H1 (cell line): ENCODE measurements around the gene LCN9. TPM values are rescaled to one million over a fixed set of nuclear protein-coding genes. Genes with fewer than 3 reads are reported as not detected.
A peak's percentile ranks its signal among the peaks of the same experiment; 100 is the strongest.

Source experiments
- CTCF ChIA-PET: fragments of 300-600 bp; sonication (Branson Sonifier 250); formaldehyde crosslinking; loops from one replicate; lab custom pipeline; 2021; ENCODE audit not compliant: partially characterized antibody; lab: Charles Lee
- POLR2A ChIA-PET: fragments of 300-600 bp; sonication (Branson Sonifier 250); formaldehyde crosslinking; loops from one replicate; lab custom pipeline; 2021; ENCODE audit warnings: inconsistent platforms; ENCODE audit not compliant: partially characterized antibody; lab: Charles Lee
- DNase-seq, 2 experiments: peaks; one replicate each; pipeline versions ENCODE4 v3.0.0 to v3.0.0-alpha.2; 2010 to 2022; ENCODE audit warnings: low spot score in 2 of 2, low read depth in 1 of 2, mixed read lengths in 1 of 2
- FAIRE-seq: peaks from 2 replicates; lab custom pipeline; 2011; peaks lifted over from hg19 to GRCh38; lab: Jason Lieb, UNC
- H2AFZ ChIP-seq: 2 replicates; pipeline ENCODE4 v1.8.1; 2012; ENCODE audit warnings: low read length, inconsistent platforms
- H2AK5ac ChIP-seq: 2 replicates; pipeline ENCODE4 v1.6.1; 2013; ENCODE audit warnings: low read depth, low read length
- H2BK120ac ChIP-seq: replicated peaks from 2 replicates; pipeline ENCODE3; 2013; ENCODE audit warnings: low read depth, low read length, inconsistent platforms
- H2BK12ac ChIP-seq: 2 replicates; pipeline ENCODE4 v1.6.1; 2013; ENCODE audit warnings: low read depth, low read length
- H2BK15ac ChIP-seq: 2 replicates; pipeline ENCODE4 v1.6.1; 2013; ENCODE audit warnings: low read length
- H2BK20ac ChIP-seq: 2 replicates; pipeline ENCODE4 v1.6.1; 2013; ENCODE audit warnings: low read length
- H2BK5ac ChIP-seq: 2 replicates; pipeline ENCODE4 v1.6.1; 2013; ENCODE audit warnings: low read depth, low read length
- H3K14ac ChIP-seq: 2 replicates; pipeline ENCODE4 v1.6.1; 2013; ENCODE audit warnings: inconsistent platforms; ENCODE audit not compliant: insufficient read length
- H3K18ac ChIP-seq: 2 replicates; pipeline ENCODE4 v1.6.1; 2013; ENCODE audit warnings: low read length; ENCODE audit errors: extremely low read depth
- H3K23ac ChIP-seq: 2 replicates; pipeline ENCODE4 v1.6.1; 2013; ENCODE audit warnings: inconsistent platforms; ENCODE audit not compliant: insufficient read length
- H3K23me2 ChIP-seq: 2 replicates; pipeline ENCODE4 v1.6.1; 2013; ENCODE audit warnings: low read depth, low read length
- H3K27ac ChIP-seq: 2 replicates; pipeline ENCODE4 v1.6.1; 2011; ENCODE audit warnings: low read depth, low read length, inconsistent platforms
- H3K27me3 ChIP-seq, 4 experiments: replicated peaks in 1 of 4; 1 replicate in 1 of 4; 2 replicates in 3 of 4; pipeline versions ENCODE4 v1.6.1 to v1.8.1; 2011 to 2013; ENCODE audit warnings: low read length in 3 of 4, mild to moderate bottlenecking in 3 of 4, inconsistent platforms in 2 of 4, mixed read lengths in 2 of 4, moderate library complexity in 1 of 4; ENCODE audit not compliant: control insufficient read depth in 3 of 4, insufficient read depth in 3 of 4; ENCODE audit errors: extremely low read depth in 1 of 4
- H3K36me3 ChIP-seq, 4 experiments: 2 replicates each; pipeline versions ENCODE4 v1.6.1 to v1.8.1; 2011 to 2013; ENCODE audit warnings: mild to moderate bottlenecking in 4 of 4, low read length in 3 of 4, moderate library complexity in 2 of 4, control low read depth in 1 of 4, inconsistent platforms in 1 of 4; ENCODE audit not compliant: insufficient read depth in 4 of 4, control insufficient read depth in 2 of 4
- H3K4ac ChIP-seq: replicated peaks from 2 replicates; pipeline ENCODE3; 2013; ENCODE audit warnings: low read length, low read depth, mixed read lengths, inconsistent platforms; ENCODE audit not compliant: insufficient read length
- H3K4me1 ChIP-seq, 4 experiments: replicated peaks in 1 of 4; 1 replicate in 1 of 4; 2 replicates in 3 of 4; pipeline versions ENCODE4 v1.6.1 to v1.8.1; 2011 to 2013; ENCODE audit warnings: low read length in 3 of 4, inconsistent platforms in 2 of 4, mixed read lengths in 1 of 4; ENCODE audit not compliant: insufficient read depth in 4 of 4, control insufficient read depth in 3 of 4
- H3K4me2 ChIP-seq, 2 experiments: 2 replicates each; pipeline versions ENCODE4 v1.6.1 to v1.8.1; 2011 to 2013; ENCODE audit warnings: low read depth in 2 of 2, low read length in 2 of 2, control low read depth in 1 of 2, inconsistent platforms in 1 of 2, mild to moderate bottlenecking in 1 of 2; ENCODE audit not compliant: insufficient read depth in 1 of 2
- H3K4me3 ChIP-seq, 4 experiments: fragments of 200-600, 300-600 bp in 1 of 4; sonication (generic), shearing (Covaris generic), sonication (Bioruptor Twin) in 1 of 4; 2 replicates each; pipeline versions ENCODE4 v1.5.1 to v1.8.1; 2011 to 2016; ENCODE audit warnings: low read length in 4 of 4, low read depth in 3 of 4, control low read depth in 2 of 4, inconsistent platforms in 2 of 4, mild to moderate bottlenecking in 2 of 4, mixed read lengths in 1 of 4, moderate library complexity in 1 of 4; ENCODE audit not compliant: insufficient read depth in 2 of 4; ENCODE audit errors: extremely low read depth in 1 of 4
- H3K56ac ChIP-seq: replicated peaks from 2 replicates; pipeline ENCODE3; 2013; ENCODE audit warnings: low read depth, mild to moderate bottlenecking, mixed read lengths, low read length, inconsistent platforms; ENCODE audit not compliant: insufficient read length
- H3K79me1 ChIP-seq: 2 replicates; pipeline ENCODE4 v1.6.1; 2013; ENCODE audit warnings: low read depth, low read length, control low read depth
- H3K79me2 ChIP-seq, 2 experiments: 2 replicates each; pipeline versions ENCODE4 v1.6.1 to v1.8.1; 2012 to 2013; ENCODE audit warnings: low read length in 2 of 2, mild to moderate bottlenecking in 2 of 2, inconsistent platforms in 1 of 2; ENCODE audit not compliant: insufficient read depth in 2 of 2, control insufficient read depth in 1 of 2
- H3K9ac ChIP-seq, 4 experiments: replicated peaks in 1 of 4; 1 replicate in 1 of 4; 2 replicates in 3 of 4; pipeline versions ENCODE4 v1.6.1 to v1.8.1; 2011 to 2013; ENCODE audit warnings: low read depth in 3 of 4, low read length in 3 of 4, control low read depth in 2 of 4, mild to moderate bottlenecking in 2 of 4, moderate library complexity in 2 of 4, inconsistent platforms in 1 of 4; ENCODE audit errors: extremely low read depth in 1 of 4
- H3K9me3 ChIP-seq, 2 experiments: 2 replicates each; pipeline versions ENCODE4 v1.6.1 to v1.8.1; 2012 to 2013; ENCODE audit warnings: mild to moderate bottlenecking in 2 of 2, moderate library complexity in 2 of 2, control low read depth in 1 of 2, inconsistent platforms in 1 of 2, low read depth in 1 of 2, low read length in 1 of 2, mixed read lengths in 1 of 2; ENCODE audit not compliant: insufficient read depth in 2 of 2
- H4K20me1 ChIP-seq, 2 experiments: replicated peaks in 1 of 2; 2 replicates each; pipeline versions ENCODE3 to v1.8.1; 2011 to 2013; ENCODE audit warnings: inconsistent platforms in 2 of 2, low read length in 2 of 2, mild to moderate bottlenecking in 1 of 2; ENCODE audit not compliant: insufficient read depth in 2 of 2, control insufficient read depth in 1 of 2
- H4K5ac ChIP-seq: 2 replicates; pipeline ENCODE4 v1.6.1; 2013; ENCODE audit warnings: low read length, low read depth, mixed read lengths, inconsistent platforms; ENCODE audit not compliant: insufficient read length
- H4K8ac ChIP-seq: 2 replicates; pipeline ENCODE4 v1.8.0; 2013; ENCODE audit warnings: mild to moderate bottlenecking, moderate library complexity, low read length, inconsistent platforms; ENCODE audit not compliant: insufficient read depth; ENCODE audit errors: extremely low read depth
- H4K91ac ChIP-seq: replicated peaks from 2 replicates; pipeline ENCODE3; 2013; ENCODE audit warnings: low read length, mixed read lengths, inconsistent platforms; ENCODE audit not compliant: insufficient read length
- EZH2 ChIP-seq: fragments of 200-600 bp; sonication (generic); IDR thresholded peaks from 2 replicates; pipeline ENCODE4 v1.7.1; 2012; ENCODE audit warnings: low read depth, mild to moderate bottlenecking, moderate library complexity, low read length, inconsistent platforms; ENCODE audit not compliant: severe bottlenecking
- KDM4A ChIP-seq: IDR thresholded peaks from one replicate; pipeline ENCODE4 v1.7.1; 2012; ENCODE audit warnings: low read depth, mild to moderate bottlenecking, moderate library complexity, low read length, inconsistent platforms; ENCODE audit not compliant: severe bottlenecking
- WGBS, 2 experiments: shearing (Covaris generic) in 1 of 2; methylation state at CpG; one replicate each; pipeline versions ENCODE4 v1.1.6 to v1.1.7; 2013 to 2015; ENCODE audit warnings: low lambda C conversion rate in 2 of 2, mixed read lengths in 2 of 2, inconsistent platforms in 1 of 2, low coverage in 1 of 2, missing lambda C conversion rate in 1 of 2; ENCODE audit not compliant: insufficient replicate concordance in 2 of 2, insufficient coverage in 1 of 2, insufficient read length in 1 of 2; ENCODE audit errors: extremely low coverage in 1 of 2, missing lambda C conversion rate in 1 of 2; 5-methylcytosine and 5-hydroxymethylcytosine counted together
- polyA plus RNA-seq, 7 experiments: library from polyadenylated mRNA; depleted of rRNA in 3 of 7; stranded (reverse) in 5 of 7; unstranded in 2 of 7; fragments of >200 nt in 5 of 7; fragments of 200-250 nt in 2 of 7; gene quantifications; 1 replicate in 5 of 7; 2 replicates in 1 of 7; 4 replicates in 1 of 7; pipeline versions ENCODE4 v1.2.1 to v1.2.3, GENCODE V29; 2011 to 2013; ENCODE audit warnings: missing spikeins in 2 of 7, mixed read lengths in 2 of 7
- total RNA-seq: library from RNA; stranded (reverse); fragmentation: NEBNext Ultra II Directional; extraction: Animal tissue kit (Norgen Biotek cat#: 25700); gene quantifications from 2 replicates; pipeline ENCODE4 v1.2.1, GENCODE V29; 2021

The LCN9 gene
- total and polyA plus RNA-seq, 2 of the 8 experiments (the other 6 are each of a cell fraction or from before 2014, with no cell fraction given), result 2.3 to 3.1 TPM

DNA sequence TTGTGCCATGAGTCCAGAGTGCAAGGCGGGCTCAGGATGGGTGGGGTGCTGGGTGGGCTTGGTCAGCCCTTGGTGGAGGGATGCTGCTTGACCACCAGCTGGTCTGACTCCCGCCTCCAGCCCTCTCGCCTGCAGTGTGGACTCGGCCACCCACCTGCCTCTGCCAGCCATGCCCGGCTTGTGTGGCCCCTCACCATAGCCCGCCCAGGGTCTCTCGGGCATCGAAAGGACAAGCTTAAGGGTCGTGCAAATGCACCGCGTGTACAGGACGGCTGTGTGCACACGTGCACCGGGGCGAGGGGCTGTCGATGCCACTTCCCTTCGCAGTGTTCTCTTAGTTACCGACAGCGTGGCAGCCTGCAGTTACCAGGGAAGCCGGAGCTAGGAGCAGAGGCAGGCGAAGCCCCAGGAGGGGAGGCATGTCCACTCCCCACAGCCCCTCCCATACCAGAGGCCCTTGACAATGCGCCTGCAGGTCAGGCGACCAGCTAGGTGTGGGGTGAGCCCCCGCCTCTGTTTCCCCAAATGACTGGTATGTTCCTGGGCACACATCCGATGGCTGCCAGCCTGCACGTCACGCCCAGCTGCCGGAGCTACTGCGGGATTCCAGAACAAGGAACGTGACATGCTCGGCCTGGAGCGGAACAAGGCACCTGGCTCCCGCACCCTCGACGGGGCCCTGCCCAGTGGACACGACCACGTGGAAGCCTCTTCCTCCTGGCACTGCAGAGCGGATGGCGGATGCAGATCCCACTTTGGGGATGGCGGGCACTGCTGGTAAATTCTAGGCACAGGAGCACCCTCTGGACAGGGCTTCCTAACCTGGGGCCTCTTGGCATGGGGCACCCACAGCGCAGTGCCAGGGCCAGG is 7.8 kb downstream of the LCN9 start:
- H2BK15ac ChIP-seq, result no peak overlapping the region
- H3K23ac ChIP-seq, result no peak overlapping the region
- no peak overlapping the region for H2BK5ac ChIP-seq
- H4K5ac ChIP-seq, result no peak overlapping the region
- no peak overlapping the region for H4K8ac ChIP-seq
- H3K79me1 ChIP-seq, result no peaks in the 10 kb centered on the region
- no peak overlapping the region for H3K4ac ChIP-seq
- H2BK12ac ChIP-seq, result peak overlapping the region; percentile 18; the same call in 1 of the 2 replicates
- H3K4me1 ChIP-seq, result no peaks in the 10 kb centered on the region; a peak in 1 of 7 replicates
- H3K4me3 ChIP-seq, result no peak overlapping the region
- H3K27ac ChIP-seq, result no peak overlapping the region
- peak overlapping the region; percentile 87; the same call in 1 of the 2 replicates for H2AFZ ChIP-seq
- H3K9me3 ChIP-seq, result peaks cover 4 to 19% of the 10 kb centered on the region in 2 experiments; a peak in 3 of 4 replicates
- no peaks in the 10 kb centered on the region for H4K20me1 ChIP-seq
- H4K91ac ChIP-seq, result peak overlapping the region; percentile 31
- H3K27me3 ChIP-seq, result no peaks in the 10 kb centered on the region; a peak in 1 of 7 replicates
- CTCF ChIA-PET, result interaction anchor here (0.8 to 3.6 kb wide), 12 partner anchors 10 to 1798 kb away, joined by 3 to 32 read pairs (median 3); partner anchors contain the start of gene SOHLH1
- no peak overlapping the region for H3K9ac ChIP-seq
- H2BK120ac ChIP-seq, result no peak overlapping the region
- H2BK20ac ChIP-seq, result no peak overlapping the region
- no peaks in the 10 kb centered on the region for H3K36me3 ChIP-seq
- POLR2A ChIA-PET, result interaction anchor here (1.6 to 1.7 kb wide), 2 partner anchors 8 to 10 kb away, joined by 3 to 6 read pairs; no protein-coding TSS in a partner anchor
- no peaks in the 10 kb centered on the region for H3K79me2 ChIP-seq
- no peak overlapping the region for H2AK5ac ChIP-seq
- no peaks in the 10 kb centered on the region for H3K23me2 ChIP-seq
- no peak overlapping the region for H3K4me2 ChIP-seq
- FAIRE-seq (no peak), DNase-seq (no peak)
- H3K18ac ChIP-seq, result no peak overlapping the region
- WGBS, 2 experiments, result 91% methylated on average over 36 of the region's 41 CpGs; no CpG with 5 or more reads in 1 of the 2 experiments
- no peak overlapping the region for H3K14ac ChIP-seq
- H3K56ac ChIP-seq, result no peak overlapping the region
- TF ChIP-seq EZH2, result no peak
- no peak for TF ChIP-seq KDM4A
